ENCODE data around the gene FEZF2.

FEZF2 gene

DNA sequence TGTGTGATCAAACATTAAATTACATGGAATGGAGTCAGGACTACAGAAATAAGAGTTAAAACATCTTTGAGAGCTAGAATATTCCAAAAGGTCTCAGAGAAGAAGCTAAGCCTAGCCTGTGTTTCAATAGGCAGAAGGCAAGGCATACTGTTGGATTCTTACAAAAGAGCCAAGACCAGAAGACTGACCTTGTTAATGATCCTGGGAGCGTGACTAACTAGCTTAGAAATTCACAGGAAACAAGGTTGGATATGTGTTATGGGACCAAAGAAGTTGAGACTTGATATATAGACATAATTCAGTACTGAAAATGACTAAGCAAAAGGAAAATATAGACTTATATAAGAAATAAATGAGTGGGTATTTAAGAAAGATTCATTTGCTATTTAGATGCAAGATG, 50.1 kb downstream of the FEZF2 start:
- DNase-seq: no peak

Data from activated CD4-positive, alpha-beta T cell treated with anti-CD3 and anti-CD28 coated beads for 4 hours (primary cell).